ENCODE data around the gene REC114. TPM values are rescaled to one million over a fixed set of nuclear protein-coding genes. Genes with fewer than 3 reads are reported as not detected.

The REC114 gene
- total RNA-seq, 1 experiment from 2014 or later: not detected

DNA sequence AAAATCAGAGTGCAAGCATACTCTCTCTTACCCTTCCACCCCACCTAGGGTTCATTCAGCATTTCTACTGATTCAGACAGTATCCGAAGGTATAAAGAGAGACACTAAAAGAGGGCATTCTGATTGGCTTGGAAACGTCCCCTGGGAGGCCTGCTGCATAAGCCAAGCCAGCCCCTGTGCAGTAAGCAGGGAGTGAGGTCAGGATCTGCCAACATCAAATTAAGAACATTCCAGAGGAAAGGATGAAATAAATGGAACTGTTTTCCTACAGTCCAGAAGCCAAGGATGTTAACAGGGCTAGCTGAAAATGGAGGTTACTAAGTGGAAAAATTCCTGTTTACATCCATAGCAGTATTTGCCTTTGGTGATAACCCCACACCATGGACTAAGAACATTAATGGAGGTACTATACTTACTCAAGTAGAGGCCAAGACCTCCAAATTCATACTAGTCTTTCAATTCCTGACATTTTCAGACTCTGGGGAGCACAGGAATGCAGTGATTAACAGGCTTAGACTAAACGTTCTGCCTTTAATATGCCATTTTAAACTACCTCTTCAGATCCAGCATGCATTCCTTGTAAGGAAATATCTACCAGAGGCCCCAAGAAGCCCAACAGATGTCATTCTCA, 155.7 kb downstream of the REC114 start:
- POLR2A ChIA-PET: no interaction called here
- no TSS peak for BruUV-seq (replicated peaks)
- intact Hi-C loops (cut with micrococcal nuclease): no loop called here

More for the DNA sequence above, 155.7 kb downstream of the REC114 start:
- Histone ChIP-seq H4K20me1 (ENCODE audit: insufficient read depth) (peaks cover 15% of the 10 kb centered on the region; the same call in 1 of the 2 replicates), H3K27me3 (ENCODE audit: insufficient read depth, low read length) (no peaks in the 10 kb centered on the region), H3K9ac (ENCODE audit: low read length) (no peak overlapping the region), H3K4me3 (replicated peaks in 1 of 2; ENCODE audit: low read depth in 1 of 2, low read length in 2 of 2) (no peak overlapping the region), H2AFZ (ENCODE audit: low read depth, low read length, poor library complexity, severe bottlenecking) (no peak overlapping the region), H3K9me3 (ENCODE audit: control insufficient read depth in 1 of 2, insufficient read depth in 1 of 2, low read depth in 1 of 2, low read length in 2 of 2) (no peaks in the 10 kb centered on the region), H3K36me3 (ENCODE audit: control insufficient read depth in 1 of 2, insufficient read depth in 2 of 2, low read length in 2 of 2) (no peaks in the 10 kb centered on the region), H3K79me2 (ENCODE audit: insufficient read depth, low read length) (peaks cover 99% of the 10 kb centered on the region), H3K9me2 (ENCODE audit: insufficient read depth) (no peaks in the 10 kb centered on the region), H3K4me2 (ENCODE audit: low read length) (no peak overlapping the region), H3K27ac (ENCODE audit: low read depth, low read length) (no peak overlapping the region), H3K4me1 (ENCODE audit: control insufficient read depth in 1 of 2, insufficient read depth in 2 of 2, low read length in 2 of 2) (peaks cover 23 to 35% of the 10 kb centered on the region in 2 experiments)
- RAD21 ChIA-PET (ENCODE audit: low non-redundant PET in 1 of 2, low total read pairs in 2 of 2, uncharacterized antibody in 2 of 2, unreplicated experiment in 2 of 2): no interaction called here
- no peak for DNase-seq (ENCODE audit: low read depth, low spot score)
- no peak for TF ChIP-seq EGR1 (IDR thresholded peaks at IDR 0.05; ENCODE audit: low read depth)
- no peak for TF ChIP-seq CBX3 (IDR thresholded peaks at IDR 0.05; ENCODE audit: low read depth)
- no peak for TF ChIP-seq EZH2 (IDR thresholded peaks at IDR 0.05)
- TF ChIP-seq, protein P1, sequence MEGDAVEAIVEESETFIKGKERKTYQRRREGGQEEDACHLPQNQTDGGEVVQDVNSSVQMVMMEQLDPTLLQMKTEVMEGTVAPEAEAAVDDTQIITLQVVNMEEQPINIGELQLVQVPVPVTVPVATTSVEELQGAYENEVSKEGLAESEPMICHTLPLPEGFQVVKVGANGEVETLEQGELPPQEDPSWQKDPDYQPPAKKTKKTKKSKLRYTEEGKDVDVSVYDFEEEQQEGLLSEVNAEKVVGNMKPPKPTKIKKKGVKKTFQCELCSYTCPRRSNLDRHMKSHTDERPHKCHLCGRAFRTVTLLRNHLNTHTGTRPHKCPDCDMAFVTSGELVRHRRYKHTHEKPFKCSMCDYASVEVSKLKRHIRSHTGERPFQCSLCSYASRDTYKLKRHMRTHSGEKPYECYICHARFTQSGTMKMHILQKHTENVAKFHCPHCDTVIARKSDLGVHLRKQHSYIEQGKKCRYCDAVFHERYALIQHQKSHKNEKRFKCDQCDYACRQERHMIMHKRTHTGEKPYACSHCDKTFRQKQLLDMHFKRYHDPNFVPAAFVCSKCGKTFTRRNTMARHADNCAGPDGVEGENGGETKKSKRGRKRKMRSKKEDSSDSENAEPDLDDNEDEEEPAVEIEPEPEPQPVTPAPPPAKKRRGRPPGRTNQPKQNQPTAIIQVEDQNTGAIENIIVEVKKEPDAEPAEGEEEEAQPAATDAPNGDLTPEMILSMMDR (IDR thresholded peaks at IDR 0.05 in 2 of 3, conservative IDR thresholded peaks at IDR 0.05 in 1 of 3; ENCODE audit: borderline replicate concordance in 1 of 3, insufficient read depth in 1 of 3, low read depth in 2 of 3, low read length in 2 of 3): no peak
- TF ChIP-seq SP1 (IDR thresholded peaks at IDR 0.05; ENCODE audit: low read depth): no peak
- TF ChIP-seq, protein P2, sequence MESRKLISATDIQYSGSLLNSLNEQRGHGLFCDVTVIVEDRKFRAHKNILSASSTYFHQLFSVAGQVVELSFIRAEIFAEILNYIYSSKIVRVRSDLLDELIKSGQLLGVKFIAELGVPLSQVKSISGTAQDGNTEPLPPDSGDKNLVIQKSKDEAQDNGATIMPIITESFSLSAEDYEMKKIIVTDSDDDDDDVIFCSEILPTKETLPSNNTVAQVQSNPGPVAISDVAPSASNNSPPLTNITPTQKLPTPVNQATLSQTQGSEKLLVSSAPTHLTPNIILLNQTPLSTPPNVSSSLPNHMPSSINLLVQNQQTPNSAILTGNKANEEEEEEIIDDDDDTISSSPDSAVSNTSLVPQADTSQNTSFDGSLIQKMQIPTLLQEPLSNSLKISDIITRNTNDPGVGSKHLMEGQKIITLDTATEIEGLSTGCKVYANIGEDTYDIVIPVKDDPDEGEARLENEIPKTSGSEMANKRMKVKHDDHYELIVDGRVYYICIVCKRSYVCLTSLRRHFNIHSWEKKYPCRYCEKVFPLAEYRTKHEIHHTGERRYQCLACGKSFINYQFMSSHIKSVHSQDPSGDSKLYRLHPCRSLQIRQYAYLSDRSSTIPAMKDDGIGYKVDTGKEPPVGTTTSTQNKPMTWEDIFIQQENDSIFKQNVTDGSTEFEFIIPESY (IDR thresholded peaks at IDR 0.05; ENCODE audit: extremely low read depth, insufficient replicate concordance, low read length): no peak
- TF ChIP-seq, protein P3, sequence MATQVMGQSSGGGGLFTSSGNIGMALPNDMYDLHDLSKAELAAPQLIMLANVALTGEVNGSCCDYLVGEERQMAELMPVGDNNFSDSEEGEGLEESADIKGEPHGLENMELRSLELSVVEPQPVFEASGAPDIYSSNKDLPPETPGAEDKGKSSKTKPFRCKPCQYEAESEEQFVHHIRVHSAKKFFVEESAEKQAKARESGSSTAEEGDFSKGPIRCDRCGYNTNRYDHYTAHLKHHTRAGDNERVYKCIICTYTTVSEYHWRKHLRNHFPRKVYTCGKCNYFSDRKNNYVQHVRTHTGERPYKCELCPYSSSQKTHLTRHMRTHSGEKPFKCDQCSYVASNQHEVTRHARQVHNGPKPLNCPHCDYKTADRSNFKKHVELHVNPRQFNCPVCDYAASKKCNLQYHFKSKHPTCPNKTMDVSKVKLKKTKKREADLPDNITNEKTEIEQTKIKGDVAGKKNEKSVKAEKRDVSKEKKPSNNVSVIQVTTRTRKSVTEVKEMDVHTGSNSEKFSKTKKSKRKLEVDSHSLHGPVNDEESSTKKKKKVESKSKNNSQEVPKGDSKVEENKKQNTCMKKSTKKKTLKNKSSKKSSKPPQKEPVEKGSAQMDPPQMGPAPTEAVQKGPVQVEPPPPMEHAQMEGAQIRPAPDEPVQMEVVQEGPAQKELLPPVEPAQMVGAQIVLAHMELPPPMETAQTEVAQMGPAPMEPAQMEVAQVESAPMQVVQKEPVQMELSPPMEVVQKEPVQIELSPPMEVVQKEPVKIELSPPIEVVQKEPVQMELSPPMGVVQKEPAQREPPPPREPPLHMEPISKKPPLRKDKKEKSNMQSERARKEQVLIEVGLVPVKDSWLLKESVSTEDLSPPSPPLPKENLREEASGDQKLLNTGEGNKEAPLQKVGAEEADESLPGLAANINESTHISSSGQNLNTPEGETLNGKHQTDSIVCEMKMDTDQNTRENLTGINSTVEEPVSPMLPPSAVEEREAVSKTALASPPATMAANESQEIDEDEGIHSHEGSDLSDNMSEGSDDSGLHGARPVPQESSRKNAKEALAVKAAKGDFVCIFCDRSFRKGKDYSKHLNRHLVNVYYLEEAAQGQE (IDR thresholded peaks at IDR 0.05; ENCODE audit: low read depth): no peak
- no peak for TF ChIP-seq POLR2A (IDR thresholded peaks at IDR 0.05; ENCODE audit: borderline replicate concordance, extremely low read depth, insufficient read depth, insufficient read length)
- TF ChIP-seq, protein P4, sequence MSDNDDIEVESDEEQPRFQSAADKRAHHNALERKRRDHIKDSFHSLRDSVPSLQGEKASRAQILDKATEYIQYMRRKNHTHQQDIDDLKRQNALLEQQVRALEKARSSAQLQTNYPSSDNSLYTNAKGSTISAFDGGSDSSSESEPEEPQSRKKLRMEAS (IDR thresholded peaks at IDR 0.05): no peak
- no peak for TF ChIP-seq TCF7L2 (IDR thresholded peaks at IDR 0.05; ENCODE audit: borderline replicate concordance, extremely low read depth, insufficient read depth, insufficient read length)
- TF ChIP-seq POLR2AphosphoS5 (IDR thresholded peaks at IDR 0.05; ENCODE audit: low read depth, low read length): no peak
- no peak for TF ChIP-seq ELF1 (IDR thresholded peaks at IDR 0.05; ENCODE audit: borderline replicate concordance, low read depth)
- TF ChIP-seq FOSL1 (IDR thresholded peaks at IDR 0.05; ENCODE audit: low read depth): no peak
- TF ChIP-seq YY1 (IDR thresholded peaks at IDR 0.05; ENCODE audit: extremely low read depth, insufficient replicate concordance, low read depth, low read length): no peak
- no peak for TF ChIP-seq ZFX (IDR thresholded peaks at IDR 0.05)
- no peak for TF ChIP-seq JUND (IDR thresholded peaks at IDR 0.05)
- TF ChIP-seq SRF (IDR thresholded peaks at IDR 0.05; ENCODE audit: low read depth): no peak
- TF ChIP-seq, protein P5, sequence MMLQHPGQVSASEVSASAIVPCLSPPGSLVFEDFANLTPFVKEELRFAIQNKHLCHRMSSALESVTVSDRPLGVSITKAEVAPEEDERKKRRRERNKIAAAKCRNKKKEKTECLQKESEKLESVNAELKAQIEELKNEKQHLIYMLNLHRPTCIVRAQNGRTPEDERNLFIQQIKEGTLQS (IDR thresholded peaks at IDR 0.05): no peak
- TF ChIP-seq ZNF274 (IDR thresholded peaks at IDR 0.05; ENCODE audit: low read depth, low read length): no peak
- TF ChIP-seq EZH2phosphoT487 (IDR thresholded peaks at IDR 0.05; ENCODE audit: borderline replicate concordance): no peak
- no peak for ATAC-seq
- CTCF ChIA-PET: no interaction called here
